GM19193 (cell line): ENCODE measurements around the gene MAPT.

Experiments
- POLR2A ChIP-seq: IDR thresholded peaks from 4 replicates; pipeline ENCODE4 v1.6.1; 2011; ENCODE audit not compliant: insufficient read depth, insufficient read length; ENCODE audit errors: extremely low read depth

MAPT gene

GRCh38 chr17:45948881-45949624 lies 54.7 kb downstream of the MAPT start:
- no peak for TF ChIP-seq POLR2A

DNA sequence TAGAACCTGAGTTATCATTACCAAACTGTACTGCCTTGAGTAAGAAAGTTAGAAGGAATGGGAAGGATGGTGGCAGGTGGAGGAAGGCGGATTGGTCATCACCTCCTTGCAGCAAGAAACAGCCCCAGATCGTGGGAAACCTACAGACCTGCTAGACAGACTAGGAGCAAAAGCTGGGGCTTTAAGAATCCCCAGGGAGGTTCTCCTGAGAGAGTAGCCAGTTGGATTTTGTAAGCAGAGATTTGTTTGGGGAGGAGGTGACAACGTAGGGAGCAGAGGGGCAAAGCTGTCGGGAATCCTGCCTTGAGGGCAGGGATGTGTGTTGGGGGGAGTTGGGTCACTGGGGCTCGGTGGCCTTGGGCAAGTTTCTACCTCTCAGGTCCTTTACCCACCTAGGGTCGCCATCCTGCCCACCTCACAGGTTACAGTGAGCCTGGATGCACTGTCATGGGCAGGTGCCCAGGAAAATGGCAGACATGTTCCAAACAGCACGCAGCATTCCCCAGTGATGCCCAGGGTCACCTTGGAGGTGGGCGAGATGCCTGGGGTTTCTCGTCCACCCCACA lies 55.5 kb downstream of the MAPT start:
- TF ChIP-seq POLR2A: no peak

- no peak for TF ChIP-seq POLR2A
These were observed 56.5 kb downstream of the MAPT start for GRCh38 chr17:45950888-45951287.

DNA sequence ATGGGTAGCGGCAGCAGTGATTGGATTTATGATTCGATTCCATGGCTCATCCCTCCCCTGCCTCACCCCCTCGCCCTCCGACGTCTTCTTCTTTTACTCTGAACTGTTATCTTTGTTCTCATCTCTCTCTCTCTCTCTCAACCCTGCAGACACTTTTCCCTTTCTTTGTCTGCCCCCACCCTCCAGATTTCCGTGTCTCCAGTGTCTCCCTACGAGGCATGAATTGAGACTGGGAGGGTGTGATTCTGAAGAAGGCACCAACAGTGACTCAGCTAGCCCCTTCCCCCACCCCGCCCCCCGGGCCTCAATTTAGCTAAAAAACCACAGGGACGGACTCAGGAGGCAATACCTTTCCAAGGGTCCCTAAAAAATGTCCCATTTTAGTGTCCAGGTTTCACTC lies 57.0 kb downstream of the MAPT start:
- TF ChIP-seq POLR2A: no peak

DNA sequence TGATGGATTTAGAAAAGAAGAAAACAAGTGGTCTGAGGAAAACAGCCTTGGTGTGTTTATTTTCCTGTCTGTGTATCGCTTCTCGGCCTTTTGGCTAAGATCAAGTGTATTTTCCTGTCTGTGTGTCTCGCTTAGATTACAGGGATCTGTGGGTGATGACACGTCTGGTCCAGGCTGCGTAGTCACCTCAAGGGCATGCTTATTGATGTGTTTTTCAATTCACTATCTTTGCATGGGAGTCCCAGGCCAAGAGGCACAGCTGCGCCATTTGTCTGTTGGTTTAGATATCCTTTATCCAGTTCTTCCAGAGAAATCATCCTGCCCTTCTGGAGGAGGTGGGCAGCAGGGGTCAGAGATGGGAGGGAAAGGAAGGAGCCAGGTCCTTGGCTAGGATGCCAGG lies 57.6 kb downstream of the MAPT start:
- no peak for TF ChIP-seq POLR2A

DNA sequence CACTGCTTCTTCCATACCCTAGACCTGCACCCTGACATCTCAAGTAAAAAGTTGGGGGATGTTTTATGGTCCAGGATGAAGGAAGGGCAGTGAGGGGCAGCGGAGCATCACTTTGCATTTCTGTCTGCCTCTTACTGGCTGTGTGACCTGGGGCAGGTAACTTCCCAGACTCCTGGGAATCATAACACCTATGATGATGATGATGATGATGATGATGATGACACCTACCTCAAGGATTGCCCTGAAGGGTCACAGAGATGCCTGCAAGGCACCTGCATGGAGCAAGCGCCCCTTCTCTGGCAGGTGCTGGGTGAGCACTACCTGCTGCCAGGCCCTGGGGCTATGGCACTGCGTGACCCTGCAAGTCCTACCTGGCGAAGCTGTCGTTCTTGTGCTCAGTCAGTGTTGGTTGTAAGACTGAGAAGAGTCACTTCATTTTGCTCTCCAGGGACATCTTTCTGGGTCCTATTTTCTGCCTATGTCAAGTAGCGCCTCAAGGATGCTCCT lies 58.5 kb downstream of the MAPT start:
- TF ChIP-seq POLR2A: no peak

DNA sequence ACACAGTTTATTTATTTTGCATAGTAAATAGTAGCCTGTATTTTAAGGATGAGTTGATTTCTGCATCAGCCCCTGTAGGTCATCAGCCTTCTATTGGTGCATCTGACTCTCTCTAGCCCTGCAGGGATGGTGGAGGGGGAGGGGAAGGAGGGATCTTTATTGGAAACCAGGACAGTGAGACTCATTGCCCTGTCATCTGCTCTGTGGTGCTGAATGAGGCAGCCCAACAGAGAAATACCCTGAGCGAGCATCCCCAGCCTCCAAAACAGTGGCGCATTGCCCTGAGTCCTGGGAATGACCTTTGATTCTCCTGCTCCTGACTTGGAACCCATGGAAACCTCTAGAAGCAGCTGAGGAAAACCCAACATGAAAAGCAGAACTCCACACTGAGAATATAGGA lies 59.2 kb downstream of the MAPT start:
- TF ChIP-seq POLR2A: no peak

- TF ChIP-seq POLR2A: no peak
These were observed 60.6 kb downstream of the MAPT start for GRCh38 chr17:45954914-45955313.

GRCh38 chr17:45955326-45955725 lies 61.0 kb downstream of the MAPT start:
- no peak for TF ChIP-seq POLR2A

DNA sequence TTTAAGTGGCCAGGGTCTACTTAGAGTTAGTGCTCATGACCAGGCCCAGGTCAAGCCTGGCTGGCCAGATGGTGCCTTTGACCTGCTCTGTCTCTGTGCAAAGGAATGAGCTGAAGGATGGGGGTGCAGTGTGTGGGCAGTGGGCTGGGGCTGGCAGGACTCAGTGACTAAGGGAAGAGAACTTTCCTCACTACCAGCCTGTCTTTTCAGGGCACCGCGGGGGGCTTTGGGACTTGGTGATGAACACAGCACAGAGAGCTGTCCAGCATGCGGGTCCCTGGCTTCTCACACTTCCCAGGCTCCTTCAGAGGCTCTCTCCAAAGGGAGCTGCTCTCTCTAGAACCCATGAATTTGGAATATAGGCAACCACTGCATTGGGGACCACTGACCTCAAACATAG lies 61.7 kb downstream of the MAPT start:
- no peak for TF ChIP-seq POLR2A

GRCh38 chr17:45958307-45958706 lies 64.0 kb downstream of the MAPT start:
- TF ChIP-seq POLR2A: no peak

DNA sequence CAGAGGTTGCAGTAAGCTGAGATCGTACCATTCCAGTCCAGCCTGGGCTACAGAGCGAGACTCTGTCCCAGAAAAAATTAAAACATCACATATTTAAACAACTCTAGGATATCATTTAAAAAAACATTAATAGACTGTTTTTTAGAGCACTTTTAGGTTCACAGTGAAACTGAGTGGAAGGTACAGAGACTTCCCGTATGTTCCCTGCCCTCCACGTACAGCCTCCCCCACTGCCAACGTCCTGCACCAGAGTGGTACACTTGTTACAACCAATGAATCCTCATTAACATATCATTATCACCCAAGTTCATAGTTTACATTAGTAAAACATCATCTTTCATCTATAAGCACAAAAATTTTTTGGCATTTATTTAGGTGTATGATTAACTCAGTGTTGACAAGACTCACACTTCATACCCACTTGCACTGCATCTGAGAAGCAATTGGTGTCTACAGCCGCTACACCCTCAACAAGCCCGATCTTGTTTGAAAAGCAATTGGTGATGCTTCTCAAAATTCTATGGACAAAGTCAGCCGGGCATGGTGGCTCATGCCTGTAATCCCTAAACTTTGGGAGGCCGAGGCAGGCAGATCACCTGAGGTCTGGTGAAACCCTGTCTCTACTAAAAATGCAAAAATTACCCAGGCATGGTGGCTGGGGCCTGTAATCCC lies 64.8 kb downstream of the MAPT start:
- TF ChIP-seq POLR2A: no peak

- no peak for TF ChIP-seq POLR2A
These were observed 66.0 kb downstream of the MAPT start for GRCh38 chr17:45960311-45960710.

DNA sequence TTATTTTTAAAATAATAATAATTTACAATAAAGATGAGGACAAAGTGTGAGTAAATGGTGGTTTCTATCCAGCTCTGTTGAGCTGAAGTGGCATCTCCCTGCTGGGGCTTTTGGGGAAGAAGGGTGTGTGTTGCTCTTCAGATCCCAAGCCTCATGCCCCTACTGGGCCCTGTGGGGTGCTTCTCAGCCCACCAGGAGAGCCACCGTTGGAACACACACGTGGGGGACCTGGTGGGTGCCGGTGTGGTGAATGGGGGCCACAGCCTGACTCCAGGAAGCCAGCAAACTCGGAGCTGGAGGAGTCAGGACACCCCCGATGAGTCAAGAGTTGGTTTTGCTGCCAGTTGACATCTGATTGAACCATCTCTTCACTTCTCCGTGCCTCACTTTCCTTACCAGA lies 66.9 kb downstream of the MAPT start:
- TF ChIP-seq POLR2A: no peak

GRCh38 chr17:45962221-45962972 lies 68.0 kb downstream of the MAPT start:
- no peak for TF ChIP-seq POLR2A
